SIG-M5 (cell line): ENCODE measurements around the gene PAX5.

Experiments used
- DNase-seq: peaks from one replicate; lab custom pipeline; 2025; lab: John Stamatoyannopoulos, UW

Gene PAX5

DNA sequence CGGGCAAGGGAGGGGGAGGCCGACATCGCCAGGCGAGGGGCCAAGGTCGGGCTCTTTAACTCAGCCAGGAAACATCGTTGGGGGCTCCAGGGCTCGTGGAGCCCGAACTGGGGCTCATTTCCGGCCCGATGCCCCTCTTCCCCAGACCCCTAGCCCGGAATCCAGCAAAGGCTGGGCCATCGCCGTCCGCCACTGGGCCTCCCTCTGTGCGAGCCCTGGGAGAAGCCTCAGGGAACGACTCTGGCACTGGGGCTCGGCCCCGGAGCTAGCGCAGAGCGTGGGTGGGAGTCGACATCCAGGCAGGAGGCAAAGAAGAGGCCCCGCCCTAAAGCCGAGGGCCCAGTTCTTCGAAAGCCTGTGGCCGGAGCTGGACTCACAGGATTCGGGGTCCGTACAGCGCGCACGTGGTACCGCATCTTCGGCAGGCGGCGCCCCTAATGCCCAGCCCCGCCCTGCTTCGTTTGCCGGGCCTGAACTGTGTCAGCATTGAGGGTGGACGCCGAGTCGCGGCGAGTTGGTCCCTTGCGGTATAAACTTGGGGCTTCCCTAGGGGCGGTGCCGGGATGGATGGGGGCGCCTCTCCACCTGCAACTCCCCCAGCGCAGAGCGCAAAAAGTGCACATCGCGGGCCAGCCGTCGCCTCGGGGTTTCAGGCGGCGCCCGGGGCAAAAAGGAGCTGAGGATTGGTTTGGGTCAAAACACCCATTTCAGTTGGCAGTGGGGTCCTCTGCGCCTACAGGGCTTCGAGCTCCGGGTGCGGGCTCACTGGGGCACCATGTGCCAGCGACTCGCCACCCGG, 3.6 kb upstream of the PAX5 start:
- no peak for DNase-seq

DNA sequence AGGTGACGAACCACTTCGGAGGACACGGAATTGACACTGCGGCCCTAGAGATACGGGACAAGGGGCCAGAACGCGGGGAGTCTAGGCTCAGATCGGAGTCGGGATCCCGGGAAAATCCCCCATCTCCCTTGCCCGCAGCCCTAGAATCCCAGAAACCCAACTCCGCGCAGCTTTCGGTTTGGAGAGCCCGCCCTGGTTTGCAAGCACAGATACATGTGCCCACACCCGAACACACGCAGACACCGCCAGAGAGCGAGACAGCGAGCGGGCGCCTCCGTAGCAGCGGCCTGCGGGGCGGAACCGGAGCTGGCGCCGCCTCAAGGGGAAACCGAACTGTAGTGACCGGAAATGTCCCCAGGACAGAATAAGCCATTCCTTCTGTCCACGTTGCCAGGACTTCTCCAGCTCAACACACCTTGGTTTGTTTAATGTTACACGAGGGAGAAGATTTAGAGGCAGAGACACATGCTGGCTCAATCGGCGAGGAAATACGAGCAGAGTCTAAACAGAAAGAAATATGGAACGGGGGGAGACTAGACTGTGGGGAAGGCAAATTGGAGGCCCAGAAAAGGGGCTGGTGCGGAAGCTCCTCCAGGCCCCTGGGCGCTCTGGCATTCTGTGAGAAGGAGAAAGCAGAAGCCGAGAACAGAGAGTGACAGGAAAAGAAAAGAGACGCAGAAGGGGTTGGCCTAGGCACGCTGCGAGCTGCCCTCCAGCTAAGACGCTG, 2.9 kb upstream of the PAX5 start:
- no peak for DNase-seq

DNA sequence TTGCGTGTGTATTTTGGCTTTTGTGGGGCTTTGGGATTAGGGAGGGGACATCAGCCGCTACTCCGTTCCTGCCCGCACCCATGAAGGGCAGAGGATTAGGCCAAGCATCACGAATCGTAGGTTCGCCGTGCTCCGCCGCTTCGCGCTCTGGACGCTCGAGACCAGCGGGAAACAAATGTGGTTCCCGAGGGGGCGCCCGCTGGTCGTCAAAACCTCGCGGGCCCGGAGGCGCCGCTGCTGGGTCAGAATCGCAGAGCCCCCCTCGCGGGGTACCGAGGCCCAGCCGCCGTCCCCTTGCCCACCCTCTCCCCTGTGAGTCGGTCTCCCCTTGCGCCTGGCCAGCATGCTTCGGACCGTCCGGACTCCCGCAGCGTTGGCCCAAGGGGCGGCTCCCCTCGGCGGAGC, 2.3 kb upstream of the PAX5 start:
- DNase-seq = no peak

DNA sequence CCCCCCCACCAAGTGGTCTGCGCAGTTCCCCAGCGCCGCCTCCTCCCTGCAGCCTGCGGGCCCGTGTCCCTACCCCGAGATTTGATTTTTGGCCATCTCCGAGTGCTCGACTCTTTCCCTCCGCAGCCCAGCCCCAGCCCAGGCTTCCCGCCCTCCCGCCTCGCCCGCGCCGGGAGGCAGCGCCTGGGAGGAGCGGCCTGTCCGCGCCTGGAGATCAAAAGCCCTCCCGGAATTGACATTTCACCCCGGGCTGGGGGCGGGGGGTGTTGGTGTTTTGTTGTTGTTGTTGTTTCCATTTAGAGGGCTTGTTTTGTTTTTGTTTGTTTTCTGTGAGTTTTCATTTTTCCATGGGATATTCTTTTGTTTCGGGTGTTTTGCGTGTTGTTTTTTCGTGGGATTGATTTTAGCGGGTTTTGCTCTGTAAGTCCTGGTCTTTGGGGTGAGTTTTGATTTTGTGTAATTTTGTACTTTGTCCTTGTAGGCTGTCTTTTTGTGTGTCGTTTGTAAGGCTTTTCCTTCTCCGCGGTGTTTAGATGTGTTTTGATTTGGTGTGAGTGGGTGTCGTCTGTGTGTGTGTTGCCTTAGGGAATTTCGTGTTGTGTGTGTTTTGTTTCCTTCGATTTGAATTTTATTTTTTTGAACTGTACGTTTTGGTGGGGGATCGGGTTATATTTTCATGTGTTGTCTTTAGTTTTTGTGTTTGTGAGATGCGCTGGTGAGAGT, 1.7 kb upstream of the PAX5 start:
- DNase-seq = no peak

- no peak for DNase-seq
These were observed 1.0 kb upstream of the PAX5 start for GRCh38 chr9:37034938-37035647.

- no peak for DNase-seq
These were observed 353 bp upstream of the PAX5 start for GRCh38 chr9:37034305-37034937.

GRCh38 chr9:37033141-37033540, 927 bp downstream of the PAX5 start:
- DNase-seq = no peak

- no peak for DNase-seq
These were observed 1.4 kb downstream of the PAX5 start for GRCh38 chr9:37032713-37033112.

DNA sequence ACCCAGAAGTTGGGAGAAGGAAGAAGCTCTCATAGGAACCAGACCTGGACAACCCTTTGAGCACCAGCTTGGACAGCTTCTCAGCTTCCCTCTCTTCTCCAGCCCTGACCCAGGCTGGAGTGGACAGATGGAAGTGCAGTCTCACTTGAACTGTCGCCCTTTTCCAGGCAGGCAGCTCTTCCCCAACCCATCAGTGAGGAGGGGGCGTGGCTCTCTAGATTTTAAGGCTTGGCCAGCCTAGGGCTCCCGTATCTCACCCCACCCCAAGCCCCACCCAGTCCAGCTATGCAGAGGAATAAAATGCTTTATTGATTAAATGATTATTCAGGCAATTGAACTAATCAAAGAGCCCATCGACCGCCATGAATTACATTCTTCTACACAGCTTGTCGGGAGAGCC, 2.2 kb downstream of the PAX5 start:
- no peak for DNase-seq

DNA sequence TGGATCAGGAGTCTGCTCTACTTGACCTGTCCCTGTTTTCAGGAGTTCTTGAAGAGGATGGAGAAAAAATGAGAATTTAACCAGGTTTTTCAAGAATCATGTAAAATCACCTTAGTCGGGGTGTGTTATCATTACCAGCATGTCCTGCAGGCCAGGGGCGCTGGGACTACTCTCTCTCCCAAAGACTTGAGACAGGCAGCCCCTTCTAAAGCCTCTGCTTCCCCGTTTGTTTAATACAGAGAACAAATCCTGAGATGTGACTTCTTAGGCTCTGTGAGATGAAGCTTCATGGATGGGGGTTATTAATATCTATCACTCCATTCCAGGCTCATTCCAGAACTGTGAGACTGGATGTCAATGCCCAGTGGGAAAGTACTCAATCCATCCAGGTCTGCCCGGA, 3.0 kb downstream of the PAX5 start:
- DNase-seq = no peak

DNA sequence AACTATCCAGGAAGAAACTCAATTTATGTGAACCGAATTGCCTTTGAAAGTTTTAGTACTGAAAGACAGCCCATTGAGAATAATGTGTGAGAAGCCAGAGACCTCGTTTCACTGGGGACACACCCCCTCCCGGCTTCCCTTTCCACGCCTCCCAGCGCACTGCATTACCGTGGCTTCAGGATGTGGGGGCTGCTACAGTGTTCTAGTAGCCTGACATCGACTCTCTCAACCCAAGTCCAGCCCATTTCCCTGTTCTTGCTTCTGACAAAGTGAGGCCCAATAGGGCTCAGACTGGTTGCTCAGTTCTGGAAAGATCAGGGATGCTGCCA, 3.5 kb downstream of the PAX5 start:
- no peak for DNase-seq

DNA sequence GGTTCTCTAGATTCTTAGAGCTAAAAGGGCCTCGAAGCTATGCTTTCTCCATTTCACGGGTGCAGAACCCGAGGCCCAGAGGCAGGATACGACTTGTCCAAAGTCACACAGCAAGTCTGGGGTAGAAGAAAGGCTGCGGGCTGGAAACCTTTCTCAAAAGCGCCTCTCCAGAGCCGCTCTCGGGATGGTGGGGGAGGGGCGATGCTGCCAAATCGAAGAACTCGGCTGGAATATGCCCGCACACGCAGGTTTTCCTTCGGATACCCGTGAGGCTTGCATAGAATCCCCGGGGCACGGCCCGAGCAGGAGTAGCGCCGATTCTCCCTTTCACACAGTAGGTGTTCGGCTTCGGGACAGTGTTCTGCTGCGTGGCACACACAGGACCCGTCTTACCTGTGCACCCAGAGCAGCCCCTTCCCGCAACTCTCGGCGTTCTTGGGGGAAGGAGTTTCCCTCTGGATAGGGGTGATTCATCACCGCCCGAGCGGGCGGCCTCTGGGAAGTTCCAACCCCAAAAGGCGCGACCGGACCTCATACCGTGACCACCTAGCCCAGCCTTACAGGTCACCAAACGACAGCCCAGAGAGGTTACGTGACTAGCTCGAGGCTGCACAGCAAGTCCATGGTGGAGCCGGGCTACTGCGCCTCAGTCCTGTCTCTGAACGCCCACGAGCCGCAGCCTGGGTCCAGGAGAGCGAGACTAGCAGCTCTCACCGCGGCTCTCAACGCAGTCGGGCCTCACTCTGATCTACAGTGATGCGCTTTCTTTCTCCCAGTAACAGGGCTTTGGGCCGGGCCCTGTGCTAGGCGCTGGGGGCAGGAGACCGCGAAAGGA, 4.1 kb downstream of the PAX5 start:
- DNase-seq = no peak

DNA sequence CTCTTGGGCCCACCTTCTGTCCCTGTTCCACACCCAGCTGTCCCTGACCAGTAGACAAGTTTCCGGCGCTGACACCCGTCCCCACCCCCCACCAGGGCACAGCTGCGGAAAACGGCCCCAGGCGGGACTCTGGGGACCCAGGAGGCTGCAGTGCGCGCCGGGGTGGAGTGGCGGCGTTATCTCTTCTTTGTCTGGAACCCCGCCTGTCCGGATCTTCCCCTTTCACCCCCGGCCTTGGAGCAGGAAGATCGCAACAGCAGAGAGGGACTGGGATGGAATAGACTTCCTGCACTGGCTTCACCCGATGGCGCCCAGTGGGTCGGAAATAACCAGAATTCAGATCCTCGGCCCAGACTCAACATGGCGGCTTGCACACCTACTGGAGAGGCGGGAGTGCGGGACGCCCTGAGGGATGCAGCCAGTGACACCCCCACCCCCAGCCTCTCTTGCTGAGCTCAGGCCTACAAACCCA, 4.7 kb downstream of the PAX5 start:
- no peak for DNase-seq

DNA sequence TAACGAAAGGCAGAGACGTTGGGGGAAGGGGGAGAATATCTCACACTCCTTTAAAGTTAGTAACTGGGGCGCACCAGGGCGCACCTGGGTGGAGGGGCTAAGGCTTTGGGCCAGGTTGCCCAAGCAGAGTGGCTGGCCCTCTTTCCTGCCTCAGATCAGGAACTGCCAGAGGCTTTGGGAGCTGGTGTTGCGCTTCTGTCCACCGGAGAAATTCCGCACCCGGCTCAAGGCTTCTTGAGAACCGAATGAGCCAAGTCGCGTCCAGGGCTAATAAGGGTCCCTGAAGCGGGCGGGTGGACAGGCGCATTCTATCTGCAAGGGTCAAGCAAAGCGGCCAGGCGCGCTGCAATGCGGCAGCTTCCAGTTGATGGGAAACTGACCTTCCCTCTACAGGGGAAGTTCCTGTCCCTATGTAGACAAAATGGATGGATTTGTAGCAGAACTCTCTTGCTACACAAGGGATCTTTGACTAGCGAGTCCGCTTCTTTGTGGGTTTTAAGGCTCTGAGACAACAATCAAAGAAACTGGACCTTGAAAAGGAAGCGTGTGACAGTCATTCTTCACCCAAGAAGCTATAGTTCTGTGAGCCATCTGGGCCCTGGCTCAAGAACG, 5.5 kb downstream of the PAX5 start:
- DNase-seq = no peak

DNA sequence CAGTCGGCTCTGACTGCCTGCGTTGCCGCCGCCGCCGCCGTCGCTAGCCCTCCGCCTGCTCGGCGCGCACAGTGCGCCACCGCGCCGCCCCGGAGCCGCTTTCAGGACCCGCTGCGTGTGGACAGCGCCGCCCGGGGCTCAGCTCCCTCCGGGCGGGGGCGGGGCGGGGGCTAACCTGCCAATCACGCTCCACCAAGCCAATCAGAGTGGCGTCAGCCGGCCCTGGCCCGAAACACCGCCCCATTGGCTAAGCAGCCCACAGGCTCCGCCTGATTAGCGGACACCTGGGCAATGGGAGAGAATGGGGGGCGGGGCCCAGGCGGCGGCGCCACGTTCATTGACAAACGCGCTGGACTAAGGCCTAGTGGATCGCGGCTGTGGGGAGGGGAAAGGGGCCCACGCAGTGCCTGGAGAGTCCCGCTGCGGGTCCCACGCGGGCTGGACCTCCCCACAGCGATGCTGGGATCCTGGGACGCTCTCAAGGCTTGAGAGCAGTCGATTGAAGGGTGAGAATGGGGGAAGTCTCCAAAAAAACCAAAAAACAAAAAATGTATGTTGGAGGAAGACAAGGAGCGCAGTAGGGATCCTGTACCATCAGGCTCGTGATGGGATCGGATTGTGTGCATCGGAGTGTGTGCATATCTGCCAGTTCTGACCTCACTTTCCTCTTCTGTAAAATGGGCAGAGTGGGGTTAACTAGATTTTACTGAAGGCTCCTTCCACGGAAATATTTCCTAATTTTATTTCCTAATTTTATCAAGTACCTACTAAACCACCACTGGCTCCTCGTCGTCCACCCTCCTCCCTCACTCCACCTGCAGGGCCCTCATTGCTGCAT, 6.3 kb downstream of the PAX5 start:
- DNase-seq = peak; percentile 66

DNA sequence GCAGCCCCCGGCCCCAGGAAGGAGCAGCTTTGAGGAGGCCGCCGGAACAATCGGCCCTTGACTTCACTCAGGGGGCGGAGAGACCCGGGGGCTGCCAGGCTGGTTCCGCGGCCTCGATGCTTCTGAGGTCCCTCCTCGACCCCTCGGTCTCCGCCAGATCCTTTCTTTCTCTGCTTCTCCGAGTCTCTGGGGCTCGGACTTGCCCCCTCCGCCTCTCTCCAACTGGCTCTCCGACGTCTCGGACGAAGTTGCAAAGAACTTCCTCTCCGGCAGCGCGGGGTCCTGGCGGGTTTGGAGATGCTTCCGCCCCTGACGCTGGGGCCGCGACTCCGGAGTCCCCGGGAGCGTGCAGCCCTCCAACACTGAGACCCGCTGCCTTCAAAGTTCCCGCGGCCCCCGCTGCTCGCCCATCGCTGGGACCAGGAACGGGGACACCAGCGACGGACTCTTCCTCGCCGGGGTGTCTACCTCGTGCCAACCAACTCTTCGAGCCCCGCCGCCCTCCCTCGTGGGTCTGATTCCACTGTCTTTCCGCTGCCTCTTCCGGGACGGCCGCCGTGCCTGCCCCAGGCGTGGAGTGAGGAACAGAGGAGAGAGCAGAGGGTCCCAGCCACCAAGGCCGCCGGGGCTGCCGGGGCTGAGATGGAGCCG, 7.0 kb downstream of the PAX5 start:
- no peak for DNase-seq

- DNase-seq = no peak
These were observed 7.7 kb downstream of the PAX5 start for GRCh38 chr9:37026113-37026930.

GRCh38 chr9:37025823-37026112, 8.3 kb downstream of the PAX5 start:
- DNase-seq = no peak
